Endothelial cell of umbilical vein (primary cell): Measurements from ENCODE around the gene EML6. TPM values are rescaled to one million over a fixed set of nuclear protein-coding genes. Genes with fewer than 3 reads are reported as not detected.

Source experiments
- BruUV-seq: library from RNA; stranded (reverse); fragments of 400-500 nt; replicated peaks from 2 replicates; lab custom pipeline; 2021; lab: Mats Ljungman, UMichigan
- CTCF ChIA-PET: fragments of 300-600, 350-600 bp; sonication (Branson Sonifier 250); formaldehyde crosslinking; loops from one replicate; lab custom pipeline; 2021; ENCODE audit warnings: antibody characterized with exemption, inconsistent platforms; lab: Charles Lee
- POLR2A ChIA-PET: fragments of 300-600, 350-600 bp; sonication (Branson Sonifier 250); formaldehyde crosslinking; loops from one replicate; lab custom pipeline; 2021; ENCODE audit warnings: antibody characterized with exemption, inconsistent platforms; lab: Charles Lee
- DNase-seq: peaks from one replicate; pipeline ENCODE4 v3.0.0-alpha.2; 2011; ENCODE audit warnings: low read depth, low spot score
- FAIRE-seq: peaks from 2 replicates; lab custom pipeline; 2011; peaks lifted over from hg19 to GRCh38; lab: Jason Lieb, UNC
- H2AFZ ChIP-seq: 2 replicates; pipeline ENCODE4 v1.6.0; 2012; ENCODE audit warnings: low read depth, low read length, control low read depth, inconsistent platforms
- H3K27ac ChIP-seq: 2 replicates; pipeline ENCODE4 v1.5.1; 2011; ENCODE audit warnings: low read depth, mild to moderate bottlenecking, control low read depth, low read length, moderate library complexity; ENCODE audit not compliant: insufficient read depth
- H3K27me3 ChIP-seq, 2 experiments: 2 replicates each; pipeline versions ENCODE4 v1.6.0 to v1.6.1; 2011; ENCODE audit warnings: low read length in 2 of 2, mixed read lengths in 1 of 2; ENCODE audit not compliant: control insufficient read depth in 2 of 2, insufficient read depth in 2 of 2
- H3K36me3 ChIP-seq, 2 experiments: 2 replicates in 1 of 2; 3 replicates in 1 of 2; pipeline ENCODE4 v1.5.1; 2011; ENCODE audit warnings: low read length in 2 of 2, mild to moderate bottlenecking in 1 of 2, moderate library complexity in 1 of 2; ENCODE audit not compliant: control insufficient read depth in 2 of 2, insufficient read depth in 2 of 2; ENCODE audit errors: extremely low read depth in 1 of 2
- H3K4me1 ChIP-seq: 3 replicates; pipeline ENCODE4 v1.5.1; 2011; ENCODE audit warnings: mild to moderate bottlenecking, low read length; ENCODE audit not compliant: control insufficient read depth, insufficient read depth; ENCODE audit errors: extremely low read depth
- H3K4me2 ChIP-seq: 2 replicates; pipeline ENCODE4 v1.6.1; 2011; ENCODE audit warnings: low read length, control low read depth, mixed read lengths; ENCODE audit not compliant: insufficient read depth
- H3K4me3 ChIP-seq, 3 experiments: fragments of 200-600 bp in 1 of 3; sonication (generic), shearing (Covaris generic) in 1 of 3; replicated peaks in 1 of 3; 2 replicates each; pipeline ENCODE4 v1.5.1; 2011 to 2016; ENCODE audit warnings: control low read depth in 3 of 3, low read length in 3 of 3, mild to moderate bottlenecking in 2 of 3, inconsistent platforms in 1 of 3, low read depth in 1 of 3, moderate library complexity in 1 of 3; ENCODE audit not compliant: insufficient read depth in 1 of 3
- H3K79me2 ChIP-seq: 2 replicates; pipeline ENCODE4 v1.6.0; 2012; ENCODE audit warnings: low read length, inconsistent platforms; ENCODE audit not compliant: control insufficient read depth, insufficient read depth
- H3K9ac ChIP-seq: replicated peaks from 2 replicates; pipeline ENCODE3; 2011; ENCODE audit warnings: low read length, control low read depth; ENCODE audit not compliant: insufficient read depth; ENCODE audit errors: extremely low read depth
- H3K9me1 ChIP-seq: replicated peaks from 3 replicates; pipeline ENCODE4 v1.6.0; 2011; ENCODE audit warnings: mild to moderate bottlenecking, low read length; ENCODE audit not compliant: control insufficient read depth, insufficient read depth; ENCODE audit errors: extremely low read depth
- H3K9me3 ChIP-seq: replicated peaks from 2 replicates; pipeline ENCODE4 v1.5.1; 2012; ENCODE audit warnings: low read length, inconsistent platforms; ENCODE audit not compliant: control insufficient read depth, insufficient read depth
- H4K20me1 ChIP-seq: replicated peaks from 2 replicates; pipeline ENCODE3; 2011; ENCODE audit warnings: mild to moderate bottlenecking, low read length; ENCODE audit not compliant: control insufficient read depth, insufficient read depth; ENCODE audit errors: extremely low read depth
- EZH2 ChIP-seq: IDR thresholded peaks from 2 replicates; pipeline ENCODE4 v1.6.1; 2012; ENCODE audit warnings: borderline replicate concordance, low read depth, mild to moderate bottlenecking, moderate library complexity, low read length, inconsistent platforms; ENCODE audit not compliant: severe bottlenecking
- FOS ChIP-seq: IDR thresholded peaks from 2 replicates; pipeline ENCODE4 v1.6.1; 2011; ENCODE audit warnings: mild to moderate bottlenecking, low read length, moderate library complexity, borderline replicate concordance; ENCODE audit not compliant: insufficient read depth
- GATA2 ChIP-seq: IDR thresholded peaks from 2 replicates; pipeline ENCODE4 v1.7.0; 2011; ENCODE audit warnings: low read depth, mild to moderate bottlenecking, moderate library complexity, mixed read lengths, low read length; ENCODE audit not compliant: insufficient read length, insufficient read depth
- JUN ChIP-seq: IDR thresholded peaks from 2 replicates; pipeline ENCODE4 v1.6.1; 2011; ENCODE audit warnings: borderline replicate concordance, low read depth; ENCODE audit not compliant: insufficient read length, insufficient read depth
- MYC ChIP-seq: IDR thresholded peaks from one replicate; pipeline ENCODE4 v1.6.1; 2011; ENCODE audit warnings: mild to moderate bottlenecking, low read depth, low read length
- POLR2A ChIP-seq: IDR thresholded peaks from 2 replicates; pipeline ENCODE4 v1.6.1; 2012; ENCODE audit warnings: low read depth, mild to moderate bottlenecking, control low read depth, low read length
- POLR2AphosphoS5 ChIP-seq: IDR thresholded peaks from 2 replicates; pipeline ENCODE4 v1.6.1; 2012; ENCODE audit warnings: low read depth, mild to moderate bottlenecking, control low read depth, low read length, moderate library complexity; ENCODE audit not compliant: insufficient read depth
- dilution Hi-C: fragments of 300-500 bp; cut with MboI; formaldehyde crosslinking; loops from one replicate; pipeline ENCODE4 v1.15.0; 2019; ENCODE audit warnings: low sequenced_read_pairs; ENCODE audit not compliant: extremely low pct_ligation_motif_present
- intact Hi-C: fragments of 100-400 bp; cut with micrococcal nuclease; formaldehyde crosslinking; loops from one replicate; pipeline ENCODE4 v1.10.0; 2022
- polyA plus RNA-seq, 4 experiments: library from polyadenylated mRNA; depleted of rRNA in 3 of 4; stranded (reverse) in 3 of 4; unstranded in 1 of 4; fragments of >200 nt; gene quantifications; 2 replicates each; pipeline versions ENCODE4 v1.2.1 to v1.2.3, GENCODE V29; 2011 to 2012; ENCODE audit warnings: missing spikeins in 1 of 4
- total RNA-seq: library from RNA; stranded (reverse); gene quantifications from 2 replicates; pipeline ENCODE4 v1.2.3, GENCODE V29; 2021
- TF ChIP-seq, protein P1 (sequence below), 2 donors: IDR thresholded peaks; 1 replicate in 1 of 2; 2 replicates in 1 of 2; pipeline ENCODE4 v1.5.1; 2011; ENCODE audit warnings: low read length in 2 of 2, mild to moderate bottlenecking in 2 of 2, moderate library complexity in 2 of 2, control low read depth in 1 of 2, inconsistent platforms in 1 of 2, low read depth in 1 of 2; ENCODE audit not compliant: insufficient read depth in 1 of 2; ENCODE audit errors: extremely low read depth in 1 of 2
- TF ChIP-seq, protein P2 (sequence below): IDR thresholded peaks from 2 replicates; pipeline ENCODE4 v1.6.1; 2011; ENCODE audit not compliant: insufficient read depth, insufficient read length

Gene EML6
- total and polyA plus RNA-seq, 2 donors (not counting 3 experiments of a cell fraction or from before 2014, with no cell fraction given) = 0.79 to 2.1 TPM

DNA sequence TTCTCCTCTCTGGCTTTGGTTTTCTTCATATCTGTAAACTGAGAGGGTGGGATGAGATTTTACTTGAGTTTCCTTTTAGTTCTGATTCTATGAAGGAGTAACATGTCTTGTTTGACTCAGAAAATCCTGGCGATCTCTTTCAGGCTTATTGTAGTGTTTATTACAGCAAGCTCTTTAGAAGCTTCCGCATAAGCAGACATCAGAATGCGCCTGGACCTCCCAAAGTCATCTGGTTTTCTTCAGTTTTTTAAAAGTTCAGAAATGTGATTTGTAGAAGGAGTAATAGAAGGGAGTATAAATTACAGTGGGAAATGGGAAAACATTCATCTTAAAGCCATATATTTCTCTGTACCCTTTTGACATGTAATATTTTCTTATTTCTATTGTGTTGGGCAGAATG is 68.4 kb downstream of the EML6 start:
- no peaks in the 10 kb centered on the region for H3K9me1 ChIP-seq
- ChIA-PET POLR2A (no interaction called here), CTCF (interaction anchor here (2.1 kb wide), 1 partner anchor 47 kb away, joined by 8 read pairs; no protein-coding TSS in a partner anchor)
- no TSS peak for BruUV-seq
- H3K27ac ChIP-seq = no peak overlapping the region
- intact Hi-C loops = no loop called here
- no peak for TF ChIP-seq POLR2AphosphoS5
- TF ChIP-seq MYC = no peak
- H3K79me2 ChIP-seq = no peaks in the 10 kb centered on the region
- H3K9ac ChIP-seq = no peak overlapping the region
- H3K4me2 ChIP-seq = no peak overlapping the region
- DNase-seq (no peak), FAIRE-seq (no peak)
- H3K36me3 ChIP-seq = no peaks in the 10 kb centered on the region
- no peaks in the 10 kb centered on the region for H4K20me1 ChIP-seq
- no peaks in the 10 kb centered on the region for H3K4me1 ChIP-seq
- no peaks in the 10 kb centered on the region for H3K9me3 ChIP-seq
- no peak overlapping the region for H2AFZ ChIP-seq
- no peak overlapping the region for H3K4me3 ChIP-seq
- peaks cover 3 to 7% of the 10 kb centered on the region in 2 experiments for H3K27me3 ChIP-seq
- dilution Hi-C loops = no loop called here

DNA sequence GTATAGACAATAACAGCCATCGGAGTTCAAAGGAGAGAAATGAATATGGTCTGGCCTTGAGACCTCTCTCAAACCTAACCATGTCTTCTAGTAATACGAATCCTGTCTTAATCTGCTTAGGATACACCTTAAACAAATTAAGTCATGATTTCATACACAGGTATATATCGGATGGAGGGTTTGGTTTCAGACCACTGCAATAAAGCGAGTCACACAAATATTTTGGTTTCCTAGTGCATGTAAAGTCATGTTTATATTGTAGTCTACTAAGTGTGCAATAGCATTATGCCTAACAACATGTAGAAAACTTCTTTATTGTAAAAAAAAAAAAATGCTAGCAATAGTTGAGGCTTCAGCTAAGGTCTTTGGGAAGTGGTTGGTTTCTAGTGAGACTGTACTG is 73.8 kb downstream of the EML6 start:
- Histone ChIP-seq H3K9ac (no peak overlapping the region), H2AFZ (no peak overlapping the region), H3K9me3 (no peaks in the 10 kb centered on the region), H4K20me1 (no peaks in the 10 kb centered on the region), H3K4me2 (no peak overlapping the region), H3K36me3 (no peaks in the 10 kb centered on the region), H3K27ac (no peak overlapping the region), H3K4me3 (no peak overlapping the region), H3K4me1 (no peaks in the 10 kb centered on the region), H3K27me3 (peaks cover 2 to 5% of the 10 kb centered on the region in 2 experiments), H3K9me1 (no peaks in the 10 kb centered on the region), H3K79me2 (no peaks in the 10 kb centered on the region)
- TF ChIP-seq, protein P1, sequence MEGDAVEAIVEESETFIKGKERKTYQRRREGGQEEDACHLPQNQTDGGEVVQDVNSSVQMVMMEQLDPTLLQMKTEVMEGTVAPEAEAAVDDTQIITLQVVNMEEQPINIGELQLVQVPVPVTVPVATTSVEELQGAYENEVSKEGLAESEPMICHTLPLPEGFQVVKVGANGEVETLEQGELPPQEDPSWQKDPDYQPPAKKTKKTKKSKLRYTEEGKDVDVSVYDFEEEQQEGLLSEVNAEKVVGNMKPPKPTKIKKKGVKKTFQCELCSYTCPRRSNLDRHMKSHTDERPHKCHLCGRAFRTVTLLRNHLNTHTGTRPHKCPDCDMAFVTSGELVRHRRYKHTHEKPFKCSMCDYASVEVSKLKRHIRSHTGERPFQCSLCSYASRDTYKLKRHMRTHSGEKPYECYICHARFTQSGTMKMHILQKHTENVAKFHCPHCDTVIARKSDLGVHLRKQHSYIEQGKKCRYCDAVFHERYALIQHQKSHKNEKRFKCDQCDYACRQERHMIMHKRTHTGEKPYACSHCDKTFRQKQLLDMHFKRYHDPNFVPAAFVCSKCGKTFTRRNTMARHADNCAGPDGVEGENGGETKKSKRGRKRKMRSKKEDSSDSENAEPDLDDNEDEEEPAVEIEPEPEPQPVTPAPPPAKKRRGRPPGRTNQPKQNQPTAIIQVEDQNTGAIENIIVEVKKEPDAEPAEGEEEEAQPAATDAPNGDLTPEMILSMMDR (IDR thresholded peaks at IDR 0.05; ENCODE audit: extremely low read depth in 1 of 2, insufficient read depth in 1 of 2, low read depth in 1 of 2, low read length in 2 of 2) = no peak
- no peak for TF ChIP-seq MYC
- TF ChIP-seq, protein P2, sequence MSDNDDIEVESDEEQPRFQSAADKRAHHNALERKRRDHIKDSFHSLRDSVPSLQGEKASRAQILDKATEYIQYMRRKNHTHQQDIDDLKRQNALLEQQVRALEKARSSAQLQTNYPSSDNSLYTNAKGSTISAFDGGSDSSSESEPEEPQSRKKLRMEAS = no peak
- no peak for TF ChIP-seq EZH2
- no peak for TF ChIP-seq GATA2
- no peak for TF ChIP-seq FOS
- no peak for TF ChIP-seq JUN
- TF ChIP-seq POLR2AphosphoS5 = no peak
- TF ChIP-seq POLR2A = no peak
- FAIRE-seq (no peak), DNase-seq (no peak)
- no TSS peak for BruUV-seq
- dilution Hi-C loops = no loop called here
- CTCF ChIA-PET = interaction anchor here (1.3 to 2.2 kb wide), 2 partner anchors 10 to 41 kb away, joined by 3 to 7 read pairs; no protein-coding TSS in a partner anchor
- intact Hi-C loops = no loop called here
- POLR2A ChIA-PET = no interaction called here
